HG02943 (cell line): ENCODE measurements around the gene HMOX2.

ENCODE experiments used
- ATAC-seq: cut with Tn5 transposase; IDR thresholded peaks from one replicate; pipeline ENCODE4 v1.9.1; 2021; ENCODE audit warnings: mild to moderate bottlenecking, low read depth, moderate library complexity; ENCODE audit not compliant: unreplicated experiment

Gene HMOX2

GRCh38 chr16:4475880-4476788 is at the start of gene HMOX2:
HMOX2 (plus strand) TSS chr16:4476398; CDS start chr16:4505525, 29,127 bp downstream.
- peak; percentile 79 for ATAC-seq

GRCh38 chr16:4426722-4427372 is 49.4 kb upstream of the HMOX2 start:
- no peak for ATAC-seq

GRCh38 chr16:4428500-4428899 is 47.7 kb upstream of the HMOX2 start:
- no peak for ATAC-seq

GRCh38 chr16:4431023-4431422 is 45.2 kb upstream of the HMOX2 start:
- no peak for ATAC-seq

GRCh38 chr16:4433228-4433627 is 43.0 kb upstream of the HMOX2 start:
- no peak for ATAC-seq

- no peak for ATAC-seq
Observed at GRCh38 chr16:4433914-4434787, 42.0 kb upstream of the HMOX2 start.

GRCh38 chr16:4435337-4436067 is 40.7 kb upstream of the HMOX2 start:
- ATAC-seq = no peak

GRCh38 chr16:4437366-4437765 is 38.8 kb upstream of the HMOX2 start:
- ATAC-seq = no peak

GRCh38 chr16:4442371-4442770 is 33.8 kb upstream of the HMOX2 start:
- no peak for ATAC-seq

- ATAC-seq = no peak
Observed at GRCh38 chr16:4443271-4443670, 32.9 kb upstream of the HMOX2 start.

- no peak for ATAC-seq
Observed at GRCh38 chr16:4443986-4444385, 32.2 kb upstream of the HMOX2 start.

GRCh38 chr16:4450430-4450829 is 25.8 kb upstream of the HMOX2 start:
- no peak for ATAC-seq

- ATAC-seq = no peak
Observed at GRCh38 chr16:4450931-4451519, 25.2 kb upstream of the HMOX2 start.

GRCh38 chr16:4452674-4453073 is 23.5 kb upstream of the HMOX2 start:
- no peak for ATAC-seq

- no peak for ATAC-seq
Observed at GRCh38 chr16:4454623-4455022, 21.6 kb upstream of the HMOX2 start.

- no peak for ATAC-seq
Observed at GRCh38 chr16:4455081-4455480, 21.1 kb upstream of the HMOX2 start.

GRCh38 chr16:4455951-4456350 is 20.2 kb upstream of the HMOX2 start:
- ATAC-seq = no peak

- ATAC-seq = no peak
Observed at GRCh38 chr16:4460936-4461249, 15.3 kb upstream of the HMOX2 start.

GRCh38 chr16:4461250-4462085 is 14.7 kb upstream of the HMOX2 start:
- no peak for ATAC-seq
